HCT116 (cell line): ENCODE results near the gene TANGO6. TPM values are rescaled to one million over a fixed set of nuclear protein-coding genes. Genes with fewer than 3 reads are reported as not detected.
A peak's percentile ranks its signal among the peaks of the same experiment; 100 is the strongest.

Experiments
- ATAC-seq: fragments of 200-7000 bp; cut with Tn5 transposase; 2 replicates; pipeline ENCODE4 v1.9.1; 2020; ENCODE audit warnings: mild to moderate bottlenecking, moderate library complexity
- BruUV-seq: library from RNA; stranded (reverse); fragments of 400-500 nt; replicated peaks from 2 replicates; lab custom pipeline; 2021; lab: Mats Ljungman, UMichigan
- CTCF ChIA-PET: fragments of 300-600 bp; sonication (Branson Sonifier 250); formaldehyde crosslinking; loops from one replicate; lab custom pipeline; 2021; ENCODE audit warnings: antibody characterized with exemption; lab: Charles Lee
- POLR2A ChIA-PET: fragments of 300-600, 350-600 bp; sonication (Branson Sonifier 250); formaldehyde crosslinking; loops from one replicate; lab custom pipeline; 2021; ENCODE audit warnings: antibody characterized with exemption; lab: Charles Lee
- RAD21 ChIA-PET, 2 experiments: fragments of 300-600 bp; sonication (Branson Sonifier 250); formaldehyde crosslinking; loops; one replicate each; lab custom pipeline; 2023; ENCODE audit warnings: low total read pairs in 2 of 2; ENCODE audit not compliant: uncharacterized antibody in 2 of 2, unreplicated experiment in 2 of 2, low non-redundant PET in 1 of 2; lab: Charles Lee
- DNase-seq: peaks from one replicate; pipeline ENCODE4 v3.0.0-alpha.2; 2010; ENCODE audit warnings: low read depth, low spot score
- H2AFZ ChIP-seq: fragments of 200-600 bp; shearing (Covaris generic), sonication (generic); 2 replicates; pipeline ENCODE4 v1.6.1; 2017; ENCODE audit warnings: low read depth, mixed run types, mixed read lengths, antibody characterized with exemption, low read length; ENCODE audit not compliant: poor library complexity, severe bottlenecking
- H3K27ac ChIP-seq: 2 replicates; pipeline ENCODE4 v1.5.1; 2012; ENCODE audit warnings: low read depth, low read length
- H3K27me3 ChIP-seq: fragments of 200-600 bp; sonication (generic); 2 replicates; pipeline ENCODE4 v1.6.1; 2016; ENCODE audit warnings: mixed run types, low read length, mixed read lengths; ENCODE audit not compliant: insufficient read depth
- H3K36me3 ChIP-seq, 2 experiments: fragments of 200-500 bp in 1 of 2; fragments of 200-600 bp in 1 of 2; sonication (Bioruptor generic) in 1 of 2; sonication (generic) in 1 of 2; 2 replicates each; pipeline versions ENCODE4 v1.5.1 to v1.6.1; 2014 to 2016; ENCODE audit warnings: low read length in 2 of 2, inconsistent platforms in 1 of 2, mixed read lengths in 1 of 2, mixed run types in 1 of 2; ENCODE audit not compliant: insufficient read depth in 2 of 2, control insufficient read depth in 1 of 2
- H3K4me1 ChIP-seq, 2 experiments: fragments of 200-600 bp in 1 of 2; sonication (generic) in 1 of 2; 2 replicates each; pipeline versions ENCODE4 v1.5.1 to v1.6.1; 2012 to 2017; ENCODE audit warnings: low read length in 2 of 2, inconsistent platforms in 1 of 2, mild to moderate bottlenecking in 1 of 2, mixed read lengths in 1 of 2, mixed run types in 1 of 2, moderate library complexity in 1 of 2; ENCODE audit not compliant: insufficient read depth in 2 of 2, control insufficient read depth in 1 of 2
- H3K4me2 ChIP-seq: fragments of 200-600 bp; sonication (generic); 2 replicates; pipeline ENCODE4 v1.6.1; 2017; ENCODE audit warnings: mixed run types, low read length, mixed read lengths
- H3K4me3 ChIP-seq, 2 experiments: fragments of 200-600 bp in 1 of 2; sonication (generic) in 1 of 2; replicated peaks in 1 of 2; 2 replicates each; pipeline ENCODE4 v1.5.1; 2011 to 2016; ENCODE audit warnings: low read length in 2 of 2, control low read depth in 1 of 2, low read depth in 1 of 2, mild to moderate bottlenecking in 1 of 2, mixed read lengths in 1 of 2, mixed run types in 1 of 2
- H3K79me2 ChIP-seq: fragments of 200-600 bp; sonication (generic); 2 replicates; pipeline ENCODE4 v1.6.1; 2017; ENCODE audit warnings: mild to moderate bottlenecking, mixed run types, low read length, moderate library complexity, mixed read lengths; ENCODE audit not compliant: insufficient read depth
- H3K9ac ChIP-seq: fragments of 200-600 bp; sonication (generic); 2 replicates; pipeline ENCODE4 v1.6.1; 2016; ENCODE audit warnings: low read length, mixed read lengths
- H3K9me2 ChIP-seq: fragments of 200-600 bp; sonication (generic), shearing (Covaris generic); 2 replicates; pipeline ENCODE4 v1.6.1; 2017; ENCODE audit warnings: mixed run types, mild to moderate bottlenecking, moderate library complexity; ENCODE audit not compliant: insufficient read depth
- H3K9me3 ChIP-seq, 2 experiments: fragments of 200-500 bp in 1 of 2; fragments of 200-600 bp in 1 of 2; sonication (Bioruptor generic) in 1 of 2; sonication (generic) in 1 of 2; 2 replicates each; pipeline ENCODE4 v1.6.1; 2014 to 2017; ENCODE audit warnings: low read length in 2 of 2, mixed read lengths in 2 of 2, inconsistent platforms in 1 of 2, low read depth in 1 of 2, mild to moderate bottlenecking in 1 of 2, mixed run types in 1 of 2, moderate library complexity in 1 of 2; ENCODE audit not compliant: control insufficient read depth in 1 of 2, insufficient read depth in 1 of 2
- H4K20me1 ChIP-seq: fragments of 200-600 bp; sonication (generic), shearing (Covaris generic); 2 replicates; pipeline ENCODE4 v1.6.1; 2017; ENCODE audit warnings: mixed run types, mild to moderate bottlenecking, moderate library complexity; ENCODE audit not compliant: insufficient read depth
- ATF3 ChIP-seq: IDR thresholded peaks from 2 replicates; pipeline ENCODE4 v1.6.1; 2012
- CEBPB ChIP-seq: IDR thresholded peaks from 2 replicates; pipeline ENCODE4 v1.6.1; 2012; ENCODE audit warnings: low read depth
- EGR1 ChIP-seq: IDR thresholded peaks from 2 replicates; pipeline ENCODE4 v1.6.1; 2012; ENCODE audit warnings: low read depth
- FOSL1 ChIP-seq: IDR thresholded peaks from 2 replicates; pipeline ENCODE4 v1.6.1; 2012; ENCODE audit warnings: low read depth
- RAD21 ChIP-seq: IDR thresholded peaks from 2 replicates; pipeline ENCODE4 v1.6.1; 2012; ENCODE audit warnings: low read depth, mild to moderate bottlenecking
- SP1 ChIP-seq: IDR thresholded peaks from 2 replicates; pipeline ENCODE4 v1.6.1; 2012; ENCODE audit warnings: low read depth
- SRF ChIP-seq: IDR thresholded peaks from 2 replicates; pipeline ENCODE4 v1.6.1; 2012; ENCODE audit warnings: low read depth
- YY1 ChIP-seq: IDR thresholded peaks from 2 replicates; pipeline ENCODE4 v1.6.1; 2011; ENCODE audit warnings: low read length, low read depth, moderate library complexity, mild to moderate bottlenecking; ENCODE audit not compliant: insufficient replicate concordance; ENCODE audit errors: extremely low read depth
- ZBTB33 ChIP-seq: IDR thresholded peaks from 2 replicates; pipeline ENCODE4 v1.6.1; 2011; ENCODE audit warnings: mild to moderate bottlenecking, low read length, moderate library complexity; ENCODE audit not compliant: insufficient replicate concordance; ENCODE audit errors: extremely low read depth
- ZFX ChIP-seq: fragments of 450-650 bp; IDR thresholded peaks from 2 replicates; pipeline ENCODE4 v1.6.1; 2017
- ZNF274 ChIP-seq: fragments of 200-500 bp; sonication (Bioruptor generic); IDR thresholded peaks from 2 replicates; pipeline ENCODE4 v1.6.1; 2014; ENCODE audit warnings: mild to moderate bottlenecking, low read depth, low read length, inconsistent platforms
- intact Hi-C: fragments of 100-400 bp; cut with micrococcal nuclease; formaldehyde crosslinking; loops from 2 replicates; pipeline ENCODE4 v1.10.0; 2022
- total RNA-seq: library from RNA; stranded (reverse); gene quantifications from one replicate; pipeline ENCODE4 v1.2.1, GENCODE V29; 2021; ENCODE audit not compliant: unreplicated experiment

Gene TANGO6
- total RNA-seq, 1 experiment from 2014 or later = 16.4 TPM

GRCh38 chr16:69069504-69069903, 226.2 kb downstream of the TANGO6 start:
- H3K27me3 ChIP-seq = no peaks in the 10 kb centered on the region
- intact Hi-C loops = loop anchor here (2.0 kb wide), 1 partner anchor 147 kb away; no protein-coding TSS in a partner anchor
- RAD21 ChIA-PET = no interaction called here
- BruUV-seq = no TSS peak
- POLR2A ChIA-PET = interaction anchor here (0.9 kb wide), 1 partner anchor 76 kb away, joined by 3 read pairs; no protein-coding TSS in a partner anchor
- no peaks in the 10 kb centered on the region for H3K9me2 ChIP-seq
- no peak overlapping the region for H2AFZ ChIP-seq
- H3K9ac ChIP-seq = peak overlapping the region; percentile 55
- peak overlapping the region in 1 of 2 experiments; percentile 4; a peak in 2 of 4 replicates for H3K4me3 ChIP-seq
- H3K27ac ChIP-seq = peak overlapping the region; percentile 80
- DNase-seq (no peak), ATAC-seq (peak; percentile 23)
- CTCF ChIA-PET = no interaction called here
- no peaks in the 10 kb centered on the region for H3K79me2 ChIP-seq
- peak overlapping the region; percentile 64 for H3K4me2 ChIP-seq
- H3K36me3 ChIP-seq = no peaks in the 10 kb centered on the region
- no peaks in the 10 kb centered on the region for H4K20me1 ChIP-seq
- peaks cover 75 to 89% of the 10 kb centered on the region in 2 experiments for H3K4me1 ChIP-seq
- no peaks in the 10 kb centered on the region for H3K9me3 ChIP-seq
- TF ChIP-seq CEBPB = peak; percentile 68; the same call in 1 of the 2 replicates
- TF ChIP-seq ZBTB33 = no peak
- 0 out of 2 replicates have a peak, but pooled peaks have one; percentile 6 for TF ChIP-seq FOSL1
- TF ChIP-seq SRF = no peak
- TF ChIP-seq SP1 = peak; percentile 37; the same call in 1 of the 2 replicates
- no peak for TF ChIP-seq ATF3
- TF ChIP-seq, all 23 proteins: peak for 3

GRCh38 chr16:69071036-69071435, 227.7 kb downstream of the TANGO6 start:
- RAD21 ChIA-PET = no interaction called here
- POLR2A ChIA-PET = interaction anchor here (0.7 to 3.2 kb wide), 5 partner anchors 11 to 87 kb away, joined by 3 to 21 read pairs (median 5); partner anchors contain the start of gene HAS3
- Histone ChIP-seq H3K9me2 (no peaks in the 10 kb centered on the region), H3K4me3 (no peak overlapping the region), H3K36me3 (no peaks in the 10 kb centered on the region), H3K4me1 (peaks cover 60 to 88% of the 10 kb centered on the region in 2 experiments), H3K27me3 (no peaks in the 10 kb centered on the region), H3K27ac (peak overlapping the region; percentile 79), H3K79me2 (no peaks in the 10 kb centered on the region), H4K20me1 (no peaks in the 10 kb centered on the region), H2AFZ (no peak overlapping the region), H3K4me2 (peak overlapping the region; percentile 78), H3K9ac (peak overlapping the region; percentile 61), H3K9me3 (no peaks in the 10 kb centered on the region)
- DNase-seq (no peak), ATAC-seq (no peak)
- BruUV-seq = no TSS peak
- intact Hi-C loops = no loop called here
- CTCF ChIA-PET = interaction anchor here (2.5 kb wide), 1 partner anchor 20 kb away, joined by 11 read pairs; no protein-coding TSS in a partner anchor
- no peak for TF ChIP-seq SRF
- no peak for TF ChIP-seq EGR1
- TF ChIP-seq YY1 = no peak
- no peak for TF ChIP-seq ZFX
- TF ChIP-seq ZNF274 = no peak
- no peak for TF ChIP-seq ZBTB33
- TF ChIP-seq RAD21 = no peak
- TF ChIP-seq SP1 = no peak
